Glutamatergic neuron (in vitro differentiated cells): ENCODE data around the gene DESI2. TPM values are rescaled to one million over a fixed set of nuclear protein-coding genes. Genes with fewer than 3 reads are reported as not detected.

Source experiments
- DNase-seq: peaks from one replicate; pipeline ENCODE4 v3.0.0; 2022
- H3K27ac Mint-ChIP-seq: one replicate; pipeline ENCODE4 v1.8.0; 2020; ENCODE audit warnings: mild to moderate bottlenecking, mixed read lengths, inconsistent platforms; ENCODE audit not compliant: unreplicated experiment
- H3K27me3 Mint-ChIP-seq: one replicate; pipeline ENCODE4 v1.8.0; 2020; ENCODE audit warnings: mild to moderate bottlenecking, moderate library complexity, mixed read lengths, inconsistent platforms; ENCODE audit not compliant: unreplicated experiment
- H3K36me3 Mint-ChIP-seq: one replicate; pipeline ENCODE4 v1.8.0; 2020; ENCODE audit warnings: mild to moderate bottlenecking, mixed read lengths, inconsistent platforms; ENCODE audit not compliant: unreplicated experiment
- H3K4me1 Mint-ChIP-seq: one replicate; pipeline ENCODE4 v1.8.0; 2020; ENCODE audit warnings: mild to moderate bottlenecking, low read depth, mixed read lengths, inconsistent platforms; ENCODE audit not compliant: unreplicated experiment
- H3K4me3 Mint-ChIP-seq: one replicate; pipeline ENCODE4 v1.8.0; 2020; ENCODE audit warnings: mild to moderate bottlenecking, mixed read lengths, inconsistent platforms; ENCODE audit not compliant: unreplicated experiment
- H3K9me3 Mint-ChIP-seq: one replicate; pipeline ENCODE4 v1.8.0; 2020; ENCODE audit warnings: mild to moderate bottlenecking, moderate library complexity, mixed read lengths, inconsistent platforms; ENCODE audit not compliant: unreplicated experiment
- CTCF ChIP-seq: fragments of 200-600 bp; sonication (generic); IDR thresholded peaks from one replicate; pipeline ENCODE4 v1.5.0; 2021; ENCODE audit not compliant: partially characterized antibody, unreplicated experiment
- total RNA-seq: library from RNA; stranded (reverse); fragmentation: NEBNext Ultra II Directional; extraction: Animal tissue kit (Norgen Biotek cat#: 25700); gene quantifications from one replicate; pipeline ENCODE4 v1.2.1, GENCODE V29; 2021; ENCODE audit not compliant: unreplicated experiment

DESI2 gene
- total RNA-seq, 1 donor from 2014 or later = 25.9 TPM

GRCh38 chr1:244757091-244757939 is 104.4 kb downstream of the DESI2 start:
- H3K4me3 Mint-ChIP-seq = no peak overlapping the region
- H3K4me1 Mint-ChIP-seq = no peaks in the 10 kb centered on the region
- TF ChIP-seq CTCF = no peak
- peaks cover 2% of the 10 kb centered on the region for H3K27me3 Mint-ChIP-seq
- no peaks in the 10 kb centered on the region for H3K36me3 Mint-ChIP-seq
- DNase-seq = no peak
- no peak overlapping the region for H3K27ac Mint-ChIP-seq
- no peaks in the 10 kb centered on the region for H3K9me3 Mint-ChIP-seq

Other genes starting within 250 kb of the DESI2 start
- gene ADSS2, start 201.2 kb upstream of the DESI2 start, total RNA-seq = 31.9 TPM
- 0.59 TPM for gene CATSPERE, start 191.9 kb upstream of the DESI2 start, total RNA-seq
- gene COX20, start 182.5 kb downstream of the DESI2 start, total RNA-seq = 35.3 TPM
- 427 TPM for gene HNRNPU, start 211.4 kb downstream of the DESI2 start, total RNA-seq